Head of caudate nucleus (tissue), 42 donors: ENCODE data around the gene ANKRD31.
A peak's percentile ranks its signal among the peaks of the same experiment; 100 is the strongest.
"Not testable (repeated sequence)": the region's sequence is repeated elsewhere in the genome, so short reads cannot be mapped to it uniquely, and the experiment has no call there.

Source experiments
- DNase-seq, 42 donors: peaks; one replicate each; pipeline versions ENCODE4 v3.0.0 to v3.0.0-alpha.2; 2020 to 2021; ENCODE audit warnings: mixed read lengths in 7 of 42
- intact Hi-C: fragments of 100-400 bp; cut with DNase I; formaldehyde crosslinking; loops from one replicate; pipeline ENCODE4 v1.15.0; 2022

The ANKRD31 gene

GRCh38 chr5:75242067-75242466, 5.4 kb upstream of the ANKRD31 start:
- intact Hi-C loops = no loop called here
- DNase-seq = no peak

GRCh38 chr5:75239681-75240080, 3.0 kb upstream of the ANKRD31 start:
- no peak for DNase-seq
- intact Hi-C loops = loop anchor here (5.0 to 10.0 kb wide), 3 partner anchors 93 to 435 kb away; partner anchors contain the start of gene GCNT4

- intact Hi-C loops = loop anchor here (5.0 to 10.0 kb wide), 3 partner anchors 97 to 439 kb away; partner anchors contain the start of gene GCNT4
- no peak for DNase-seq
Observed at GRCh38 chr5:75235711-75236110, 967 bp downstream of the ANKRD31 start.

- intact Hi-C loops = loop anchor here (10.0 kb wide), 2 partner anchors 179 to 441 kb away; partner anchors contain the start of gene GCNT4
- no peak for DNase-seq
Observed at GRCh38 chr5:75234251-75234650, 2.4 kb downstream of the ANKRD31 start.

DNA sequence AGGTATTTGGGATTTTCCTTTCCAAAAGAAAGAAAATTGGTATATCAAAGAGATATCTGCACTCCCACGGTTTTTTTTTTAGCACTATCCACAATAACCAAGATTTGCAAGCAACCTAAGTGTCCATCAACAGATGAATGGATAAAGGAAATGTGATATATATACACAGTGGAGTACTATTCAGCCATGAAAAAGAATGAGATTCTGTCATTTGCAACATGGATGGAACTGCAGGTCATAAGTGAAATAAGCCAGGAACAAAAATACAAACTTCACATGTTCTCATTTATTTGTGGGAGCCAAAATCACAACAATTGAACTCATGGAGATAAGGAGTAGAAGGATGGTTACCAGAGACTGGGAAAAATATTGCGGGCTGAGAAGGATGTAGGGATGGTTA, 9.8 kb downstream of the ANKRD31 start:
- no peak for DNase-seq
- intact Hi-C loops = no loop called here

DNA sequence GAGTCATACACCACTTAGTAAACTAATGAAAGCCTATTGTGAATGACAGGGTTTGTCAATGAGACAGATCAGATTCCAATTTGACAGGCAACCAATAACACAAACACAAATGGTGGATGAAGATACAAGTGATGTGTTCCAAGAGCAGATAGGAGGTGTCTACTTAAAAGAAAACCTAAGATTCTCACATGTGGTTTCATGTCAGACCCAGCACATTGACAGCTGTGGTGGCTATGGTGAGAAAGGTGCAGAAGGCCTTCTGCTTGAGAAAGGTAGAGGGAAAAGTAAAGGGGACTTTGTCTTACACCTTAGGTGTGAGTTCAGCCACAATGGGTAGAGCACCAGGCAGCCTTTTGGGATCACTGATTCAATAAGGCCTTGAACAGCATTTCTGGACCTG, 11.2 kb downstream of the ANKRD31 start:
- DNase-seq = no peak
- intact Hi-C loops = no loop called here

GRCh38 chr5:75220787-75221186, 15.9 kb downstream of the ANKRD31 start:
- DNase-seq, intact Hi-C loops: not testable (repeated sequence)

GRCh38 chr5:75214928-75215327, 21.8 kb downstream of the ANKRD31 start:
- no peak for DNase-seq
- intact Hi-C loops = no loop called here

DNA sequence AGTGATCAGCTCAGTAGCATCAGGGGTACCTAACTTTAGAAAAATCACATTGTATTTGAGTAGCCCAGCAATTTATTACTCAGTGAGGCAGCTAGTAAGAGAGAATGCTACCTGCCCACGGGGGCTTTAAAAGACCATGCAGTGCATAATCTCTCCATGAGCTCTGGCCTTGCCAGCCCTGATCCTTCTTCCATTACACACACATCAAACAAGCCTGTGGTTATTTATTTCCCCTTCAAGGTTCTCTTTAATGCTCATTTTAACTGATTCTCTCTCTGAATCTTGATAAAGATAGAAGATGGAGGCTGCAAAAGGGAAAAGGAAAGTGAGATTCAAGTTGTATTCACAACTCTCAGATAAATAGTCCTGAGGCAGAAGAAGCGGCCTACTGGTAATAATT, 22.3 kb downstream of the ANKRD31 start:
- no peak for DNase-seq
- intact Hi-C loops = no loop called here

DNA sequence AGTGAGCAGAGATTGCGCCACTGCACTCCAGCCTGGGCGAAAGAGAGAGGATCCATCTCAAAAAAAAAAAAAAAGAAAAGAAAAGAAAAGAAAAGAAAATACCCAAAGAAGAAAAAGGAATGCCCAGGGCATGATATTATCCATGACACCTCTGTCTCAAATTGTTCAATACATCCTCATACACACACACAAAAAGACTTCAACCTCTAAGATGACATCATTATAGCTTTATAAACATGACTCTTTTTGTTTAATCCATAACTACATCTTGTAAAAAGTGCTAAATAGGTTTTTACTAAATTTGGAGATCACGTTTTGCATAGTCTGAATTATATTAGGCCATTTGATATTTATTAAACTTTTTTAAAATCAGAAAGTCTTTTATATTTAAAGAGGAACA, 33.1 kb downstream of the ANKRD31 start:
- intact Hi-C loops = no loop called here
- no peak for DNase-seq

- intact Hi-C loops = no loop called here
Observed at GRCh38 chr5:75202935-75203334, 33.7 kb downstream of the ANKRD31 start.

DNA sequence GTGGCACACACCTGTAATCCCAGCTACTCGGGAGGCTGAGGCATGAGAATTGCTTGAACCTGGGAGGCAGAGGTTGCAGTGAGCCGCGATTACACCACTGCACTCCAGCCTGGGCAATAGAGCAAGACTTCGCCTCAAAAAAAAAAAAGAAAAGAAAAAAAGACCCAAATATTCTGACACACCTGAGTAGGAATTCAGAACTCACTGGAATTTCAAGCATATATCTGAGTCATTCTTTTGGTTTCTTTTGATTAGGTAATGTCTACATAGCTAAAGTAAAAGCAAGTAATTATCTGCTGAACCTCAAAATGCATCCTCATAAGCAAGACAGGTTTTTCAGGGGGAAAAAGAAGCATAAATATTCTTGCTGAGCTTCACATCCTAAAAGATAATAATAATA, 35.9 kb downstream of the ANKRD31 start:
- DNase-seq = no peak
- intact Hi-C loops = no loop called here

More at GRCh38 chr5:75202935-75203334, 33.7 kb downstream of the ANKRD31 start:
- DNase-seq = no peak

- intact Hi-C loops = no loop called here
- no peak for DNase-seq
Observed at GRCh38 chr5:75199946-75200345, 36.7 kb downstream of the ANKRD31 start.

DNA sequence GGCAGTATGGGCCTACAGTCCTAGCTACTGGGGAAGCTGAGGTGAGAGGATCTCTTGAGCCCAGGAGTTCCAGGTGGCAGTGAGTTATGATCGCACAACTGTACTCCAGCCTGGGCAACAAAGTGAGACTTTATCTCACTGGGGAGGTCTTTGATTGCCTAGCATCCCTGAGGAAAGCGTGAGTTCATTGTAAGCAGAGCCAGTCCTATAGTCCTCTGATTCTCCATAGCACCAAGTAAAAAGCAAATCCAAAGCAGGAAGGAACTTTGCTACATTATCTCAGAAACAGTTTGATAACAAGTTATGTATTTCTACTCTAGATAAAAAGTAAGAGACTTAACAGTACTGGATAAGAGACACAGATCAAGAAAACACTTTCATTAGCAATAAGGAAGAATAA, 37.6 kb downstream of the ANKRD31 start:
- DNase-seq = no peak
- intact Hi-C loops = no loop called here

- DNase-seq = no peak
- intact Hi-C loops = no loop called here
Observed at GRCh38 chr5:75197745-75198144, 38.9 kb downstream of the ANKRD31 start.

DNA sequence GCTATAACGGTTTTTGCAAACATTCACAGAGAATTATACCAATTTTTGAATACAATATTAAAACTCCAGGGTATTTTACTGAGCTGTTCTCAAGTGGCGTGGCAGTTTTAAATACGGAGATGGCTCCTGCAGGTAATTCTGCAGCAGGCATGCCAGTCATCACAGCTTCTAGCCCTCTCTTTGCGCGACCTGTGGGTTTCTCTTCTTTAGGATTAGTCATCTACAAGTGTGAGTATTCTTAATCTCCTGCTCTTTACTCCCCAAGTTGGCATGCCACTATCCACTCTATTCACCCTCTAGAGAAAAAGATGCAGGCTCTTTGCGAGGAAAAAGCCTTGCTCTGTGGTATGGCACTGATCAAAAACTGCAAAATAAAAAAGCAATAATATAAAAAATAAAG, 43.9 kb downstream of the ANKRD31 start:
- intact Hi-C loops = no loop called here
- DNase-seq = peak in 16 of 42 donors; percentile 3 to 44 (median 17)

DNA sequence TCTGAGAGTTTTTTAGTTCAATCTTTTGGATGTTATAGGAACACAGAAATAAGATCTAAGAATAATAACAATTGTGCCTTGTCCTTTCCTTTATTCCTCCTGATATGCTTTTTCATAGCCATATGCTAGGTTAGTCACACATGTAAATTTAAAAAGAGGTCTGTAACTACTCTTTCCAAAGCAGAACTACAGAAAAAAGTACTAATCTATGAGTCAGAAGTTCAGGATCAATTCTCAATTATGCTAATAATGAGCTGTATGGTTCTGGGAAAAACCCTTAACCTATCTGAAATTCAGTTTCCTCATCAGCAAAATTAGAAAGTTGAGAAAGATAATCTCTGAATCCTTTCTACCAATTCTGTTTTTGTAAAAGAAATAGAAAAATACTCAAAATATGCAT, 44.4 kb downstream of the ANKRD31 start:
- intact Hi-C loops = no loop called here
- DNase-seq = no peak

DNA sequence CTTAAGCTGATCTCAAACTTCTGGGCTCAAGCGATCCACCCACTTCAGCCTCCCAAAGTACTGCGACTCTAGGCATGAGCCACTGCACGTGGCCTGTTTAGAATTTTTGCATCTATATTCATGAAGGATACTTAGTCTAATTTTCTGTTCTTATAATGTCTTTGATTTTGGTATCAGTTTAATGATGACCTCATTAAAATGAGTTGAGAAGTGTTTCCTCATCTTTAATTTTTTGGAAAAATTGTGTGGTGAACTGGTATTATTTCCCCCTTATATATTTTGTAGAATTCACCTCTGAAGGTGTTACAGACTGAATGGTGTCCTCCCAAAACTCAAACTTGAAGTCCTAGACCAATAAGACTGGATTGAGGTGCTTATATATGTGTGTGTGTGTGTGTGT, 46.5 kb downstream of the ANKRD31 start:
- DNase-seq = no peak
- intact Hi-C loops = no loop called here

GRCh38 chr5:75189353-75189752, 47.3 kb downstream of the ANKRD31 start:
- intact Hi-C loops = no loop called here
- DNase-seq = no peak

GRCh38 chr5:75185763-75186162, 50.9 kb downstream of the ANKRD31 start:
- intact Hi-C loops = no loop called here

GRCh38 chr5:75176009-75176408, 60.7 kb downstream of the ANKRD31 start:
- DNase-seq, intact Hi-C loops: not testable (repeated sequence)

More at GRCh38 chr5:75185763-75186162, 50.9 kb downstream of the ANKRD31 start:
- DNase-seq = no peak

DNA sequence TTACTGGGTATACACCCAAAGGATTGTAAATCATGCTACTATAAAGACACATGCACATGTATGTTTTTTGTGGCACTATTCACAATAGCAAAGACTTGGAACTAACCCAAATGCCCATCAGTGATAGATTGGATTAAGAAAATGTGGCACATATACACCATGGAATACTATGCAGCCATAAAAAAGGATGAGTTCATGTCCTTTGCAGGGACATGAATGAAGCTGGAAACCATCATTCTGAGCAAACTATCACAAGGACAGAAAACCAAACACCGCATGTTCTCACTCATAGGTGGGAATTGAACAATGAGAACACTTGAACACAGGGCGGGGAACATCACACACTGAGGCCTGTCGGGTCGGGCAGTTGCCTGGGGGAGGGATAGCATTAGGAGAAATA, 61.8 kb downstream of the ANKRD31 start:
- intact Hi-C loops, DNase-seq: not testable (repeated sequence)
